Measurements from ENCODE around the gene CSAG1.
"Not testable (repeated sequence)": the region's sequence is repeated elsewhere in the genome, so short reads cannot be mapped to it uniquely, and the experiment has no call there.

The CSAG1 gene

DNA sequence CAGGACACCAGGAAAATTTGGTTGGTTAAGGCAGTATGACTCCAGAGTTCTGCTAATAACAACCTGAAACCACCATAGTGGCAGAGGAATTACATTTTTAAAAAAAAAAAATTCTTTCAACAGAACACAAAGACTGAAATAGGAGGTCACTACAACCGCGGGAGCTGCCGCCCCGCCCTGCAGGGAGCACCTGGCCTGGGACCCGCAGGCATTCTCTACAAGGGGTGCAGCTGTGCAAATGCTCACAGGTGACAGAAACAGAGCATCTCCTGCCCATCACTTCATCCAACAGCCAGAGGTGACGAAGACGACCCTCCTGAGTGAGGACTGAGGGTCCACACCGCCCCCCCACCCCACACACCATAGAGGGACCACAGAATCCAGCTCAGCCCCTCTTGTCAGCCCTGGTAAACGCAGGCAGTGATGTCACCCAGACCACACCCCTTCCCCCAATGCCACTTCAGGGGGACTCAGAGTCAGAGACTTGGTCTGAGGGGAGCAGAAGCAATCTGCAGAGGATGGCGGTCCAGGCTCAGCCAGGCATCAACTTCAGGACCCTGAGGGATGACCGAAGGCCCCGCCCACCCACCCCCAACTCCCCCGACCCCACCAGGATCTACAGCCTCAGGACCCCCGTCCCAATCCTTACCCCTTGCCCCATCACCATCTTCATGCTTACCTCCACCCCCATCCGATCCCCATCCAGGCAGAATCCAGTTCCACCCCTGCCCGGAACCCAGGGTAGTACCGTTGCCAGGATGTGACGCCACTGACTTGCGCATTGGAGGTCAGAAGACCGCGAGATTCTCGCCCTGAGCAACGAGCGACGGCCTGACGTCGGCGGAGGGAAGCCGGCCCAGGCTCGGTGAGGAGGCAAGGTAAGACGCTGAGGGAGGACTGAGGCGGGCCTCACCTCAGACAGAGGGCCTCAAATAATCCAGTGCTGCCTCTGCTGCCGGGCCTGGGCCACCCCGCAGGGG lies 35.3 kb downstream of the CSAG1 start, which contains the start of gene MAGEA3:
TSS of gene MAGEA3 (plus strand) at position 843 of the 980 bp plus-strand sequence. CDS start 2,039 bp downstream, outside the sequence.
- not testable (repeated sequence) for DNase-seq

DNA sequence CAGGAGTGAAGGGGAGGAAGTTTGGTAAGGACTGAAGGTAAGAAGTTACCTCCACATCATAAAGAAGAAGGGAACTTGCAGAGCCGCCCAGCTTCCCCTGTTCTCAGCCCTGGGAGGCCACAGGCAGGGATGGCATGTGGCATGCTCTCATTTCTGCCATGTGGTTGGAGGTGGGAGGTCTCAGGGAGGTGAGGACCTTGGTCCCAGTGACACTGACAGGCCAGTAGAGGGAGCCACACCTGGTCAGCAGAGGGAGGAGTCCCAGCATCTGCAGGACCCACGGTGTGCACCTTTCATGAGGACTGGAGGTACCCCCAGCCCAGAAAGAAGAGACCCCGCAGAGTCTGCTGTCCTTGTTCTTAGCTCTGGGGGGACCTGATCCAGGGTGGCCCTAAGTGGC lies 52.5 kb downstream of the CSAG1 start:
- DNase-seq = not testable (repeated sequence)
